ENCODE results near the gene NPSR1. TPM values are rescaled to one million over a fixed set of nuclear protein-coding genes. Genes with fewer than 3 reads are reported as not detected.

Gene NPSR1
- total RNA-seq, 1 donor from 2014 or later = not detected

DNA sequence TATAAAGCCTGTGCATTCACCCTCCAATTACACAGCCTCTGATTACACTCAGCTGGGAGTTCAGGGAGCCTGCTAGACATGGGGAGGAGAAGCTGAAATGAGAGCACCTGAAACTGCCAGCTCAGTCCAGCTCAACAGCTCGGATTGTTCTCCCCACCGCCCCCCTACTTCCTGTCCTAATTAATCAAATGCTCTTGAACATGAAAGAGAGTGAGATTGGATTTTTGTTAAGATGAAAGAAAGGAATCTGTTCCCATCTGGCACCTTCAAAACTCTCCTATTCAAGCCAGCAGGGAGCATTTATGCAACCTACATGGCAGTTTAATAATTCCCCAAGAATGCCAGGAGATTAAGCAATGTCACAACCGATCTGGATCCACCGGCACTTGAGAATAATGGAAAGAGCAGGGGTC lies 98.0 kb downstream of the NPSR1 start:
- TF ChIP-seq, protein P1, sequence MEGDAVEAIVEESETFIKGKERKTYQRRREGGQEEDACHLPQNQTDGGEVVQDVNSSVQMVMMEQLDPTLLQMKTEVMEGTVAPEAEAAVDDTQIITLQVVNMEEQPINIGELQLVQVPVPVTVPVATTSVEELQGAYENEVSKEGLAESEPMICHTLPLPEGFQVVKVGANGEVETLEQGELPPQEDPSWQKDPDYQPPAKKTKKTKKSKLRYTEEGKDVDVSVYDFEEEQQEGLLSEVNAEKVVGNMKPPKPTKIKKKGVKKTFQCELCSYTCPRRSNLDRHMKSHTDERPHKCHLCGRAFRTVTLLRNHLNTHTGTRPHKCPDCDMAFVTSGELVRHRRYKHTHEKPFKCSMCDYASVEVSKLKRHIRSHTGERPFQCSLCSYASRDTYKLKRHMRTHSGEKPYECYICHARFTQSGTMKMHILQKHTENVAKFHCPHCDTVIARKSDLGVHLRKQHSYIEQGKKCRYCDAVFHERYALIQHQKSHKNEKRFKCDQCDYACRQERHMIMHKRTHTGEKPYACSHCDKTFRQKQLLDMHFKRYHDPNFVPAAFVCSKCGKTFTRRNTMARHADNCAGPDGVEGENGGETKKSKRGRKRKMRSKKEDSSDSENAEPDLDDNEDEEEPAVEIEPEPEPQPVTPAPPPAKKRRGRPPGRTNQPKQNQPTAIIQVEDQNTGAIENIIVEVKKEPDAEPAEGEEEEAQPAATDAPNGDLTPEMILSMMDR (IDR thresholded peaks at IDR 0.05; ENCODE audit: unreplicated experiment) = no peak
- H3K4me1 Mint-ChIP-seq (ENCODE audit: low read depth) = peaks cover 52% of the 10 kb centered on the region
- H3K9me3 Mint-ChIP-seq (ENCODE audit: low read depth) = peaks cover 12% of the 10 kb centered on the region
- no peak overlapping the region for H3K4me3 Mint-ChIP-seq (ENCODE audit: low read depth)
- H3K27ac Mint-ChIP-seq = peak overlapping the region; percentile 83
- H3K27me3 Mint-ChIP-seq = no peaks in the 10 kb centered on the region
- peaks cover 12% of the 10 kb centered on the region for H3K36me3 Mint-ChIP-seq (ENCODE audit: insufficient read depth)
- no peak for DNase-seq (ENCODE audit: low spot score, unreplicated experiment)

DNA sequence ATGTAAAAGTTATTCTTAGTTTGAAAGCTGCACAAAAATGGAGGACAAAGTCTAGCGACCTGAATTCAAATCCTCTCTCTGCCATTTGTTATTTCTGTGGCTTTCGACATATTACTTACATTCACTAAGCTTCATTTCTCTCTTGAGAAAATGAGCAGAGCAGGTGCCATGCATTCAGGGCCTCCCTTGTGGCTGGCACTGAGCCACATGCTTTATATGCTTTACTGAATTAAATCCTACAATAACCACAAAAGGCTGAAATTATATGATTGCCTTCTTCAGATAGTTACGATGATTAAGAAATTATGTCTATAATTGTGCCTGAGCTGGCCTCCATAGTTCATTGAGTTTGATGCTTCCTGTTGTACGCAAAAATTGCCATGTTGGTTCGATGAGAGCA lies 98.7 kb downstream of the NPSR1 start:
- DNase-seq (ENCODE audit: low spot score, unreplicated experiment) = no peak
- Mint-ChIP-seq H3K9me3 (ENCODE audit: low read depth) (peaks cover 8% of the 10 kb centered on the region), H3K4me1 (ENCODE audit: low read depth) (peaks cover 48% of the 10 kb centered on the region), H3K27ac (no peak overlapping the region), H3K27me3 (no peaks in the 10 kb centered on the region), H3K36me3 (ENCODE audit: insufficient read depth) (peaks cover 9% of the 10 kb centered on the region), H3K4me3 (ENCODE audit: low read depth) (no peak overlapping the region)
- TF ChIP-seq, protein P1 (IDR thresholded peaks at IDR 0.05; ENCODE audit: unreplicated experiment) = no peak

DNA sequence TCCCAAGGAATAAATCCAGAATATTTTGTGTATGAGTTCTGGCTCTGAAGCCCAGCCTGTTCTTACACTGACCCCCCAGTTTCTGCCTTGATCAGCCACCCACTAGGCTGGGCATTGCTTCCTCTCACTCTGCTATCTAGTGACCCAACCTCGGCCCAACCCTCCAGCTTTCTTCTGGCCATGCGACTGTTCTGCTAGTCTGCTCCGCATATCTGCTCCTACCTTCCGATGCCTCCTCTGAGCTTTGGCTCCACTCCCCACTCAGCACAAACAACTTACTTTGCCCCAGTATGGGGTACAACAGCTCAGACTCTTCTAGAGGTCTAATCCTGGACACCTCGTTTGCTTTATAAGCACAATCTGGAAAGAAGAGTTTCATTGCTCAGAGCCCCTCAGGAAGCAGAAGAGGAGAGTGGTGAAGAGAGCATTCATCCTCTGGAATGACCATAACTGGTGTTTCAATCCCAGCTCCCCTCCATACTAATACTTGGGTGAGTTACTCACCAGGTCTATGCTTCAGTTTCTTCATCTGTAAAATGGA lies 99.6 kb downstream of the NPSR1 start:
- Mint-ChIP-seq H3K36me3 (ENCODE audit: insufficient read depth) (peaks cover 8% of the 10 kb centered on the region), H3K27me3 (no peaks in the 10 kb centered on the region), H3K27ac (no peak overlapping the region), H3K9me3 (ENCODE audit: low read depth) (peaks cover 7% of the 10 kb centered on the region), H3K4me3 (ENCODE audit: low read depth) (no peak overlapping the region), H3K4me1 (ENCODE audit: low read depth) (peaks cover 41% of the 10 kb centered on the region)
- TF ChIP-seq, protein P1 (IDR thresholded peaks at IDR 0.05; ENCODE audit: unreplicated experiment) = no peak
- no peak for DNase-seq (ENCODE audit: low spot score, unreplicated experiment)

DNA sequence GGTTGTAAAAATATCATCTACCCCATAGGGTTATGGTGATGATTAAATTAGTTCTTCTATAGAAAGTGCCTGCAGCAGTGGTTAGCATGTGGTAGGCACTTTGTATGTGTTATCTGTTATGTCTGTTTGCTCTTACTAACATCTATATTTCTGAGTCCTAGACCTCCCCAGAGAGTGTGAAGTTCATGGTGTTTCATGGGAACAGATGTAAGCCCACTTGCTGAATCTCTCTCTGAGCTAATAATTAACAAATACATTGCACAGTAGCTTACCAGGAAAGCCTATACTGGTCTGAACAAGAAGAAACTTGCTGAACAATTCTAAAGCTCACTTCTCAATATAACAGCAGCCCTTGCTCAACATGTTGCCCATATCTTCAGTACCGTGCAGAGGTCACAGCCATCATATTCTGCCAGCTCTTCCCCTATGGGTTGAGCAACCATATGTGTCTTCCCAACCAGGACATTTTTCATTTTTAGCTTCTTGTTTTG lies 100.1 kb downstream of the NPSR1 start:
- TF ChIP-seq, protein P1 (IDR thresholded peaks at IDR 0.05; ENCODE audit: unreplicated experiment) = no peak
- peaks cover 3% of the 10 kb centered on the region for H3K9me3 Mint-ChIP-seq (ENCODE audit: low read depth)
- peak overlapping the region; percentile 26 for H3K27ac Mint-ChIP-seq
- no peaks in the 10 kb centered on the region for H3K27me3 Mint-ChIP-seq
- H3K36me3 Mint-ChIP-seq (ENCODE audit: insufficient read depth) = peaks cover 5% of the 10 kb centered on the region
- no peak overlapping the region for H3K4me3 Mint-ChIP-seq (ENCODE audit: low read depth)
- H3K4me1 Mint-ChIP-seq (ENCODE audit: low read depth) = peaks cover 36% of the 10 kb centered on the region
- no peak for DNase-seq (ENCODE audit: low spot score, unreplicated experiment)

DNA sequence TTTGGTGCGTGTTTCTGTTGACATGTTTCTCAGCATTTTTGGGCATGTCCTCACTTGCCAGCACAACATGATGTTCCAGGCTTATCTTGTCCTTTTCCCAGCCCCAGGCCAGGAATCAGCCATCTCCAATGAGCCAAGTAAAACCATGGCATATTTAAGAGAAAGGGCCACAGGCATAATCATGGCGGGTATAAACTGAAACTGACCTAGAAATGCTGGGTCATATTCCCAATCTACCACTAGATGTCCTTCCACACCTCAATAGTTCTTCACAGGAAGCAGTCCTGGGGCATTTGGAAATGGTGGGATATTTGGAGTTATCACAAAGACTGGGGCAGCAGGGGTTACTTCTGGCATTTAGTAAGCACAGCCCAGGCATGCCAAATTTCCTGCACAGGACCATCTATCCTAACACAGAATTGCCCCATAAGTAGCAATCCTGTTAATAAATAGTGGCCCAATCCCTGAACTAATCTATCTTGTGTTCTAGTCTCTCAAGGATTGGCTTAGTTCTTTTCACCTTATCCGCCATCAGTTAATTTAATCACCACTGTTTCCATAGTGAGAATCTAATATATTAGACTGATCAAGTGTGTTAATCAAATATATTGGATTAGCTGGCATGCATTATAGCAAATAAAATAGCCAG lies 101.6 kb downstream of the NPSR1 start:
- H3K4me3 Mint-ChIP-seq (ENCODE audit: low read depth) = no peak overlapping the region
- DNase-seq (ENCODE audit: low spot score, unreplicated experiment) = no peak
- peaks cover 29% of the 10 kb centered on the region for H3K4me1 Mint-ChIP-seq (ENCODE audit: low read depth)
- no peaks in the 10 kb centered on the region for H3K9me3 Mint-ChIP-seq (ENCODE audit: low read depth)
- peak overlapping the region; percentile 25 for H3K27ac Mint-ChIP-seq
- no peaks in the 10 kb centered on the region for H3K27me3 Mint-ChIP-seq
- TF ChIP-seq, protein P1 (IDR thresholded peaks at IDR 0.05; ENCODE audit: unreplicated experiment) = peak; percentile 67
- H3K36me3 Mint-ChIP-seq (ENCODE audit: insufficient read depth) = peaks cover 1% of the 10 kb centered on the region
